ENCODE data around the gene LILRB5.

DNA sequence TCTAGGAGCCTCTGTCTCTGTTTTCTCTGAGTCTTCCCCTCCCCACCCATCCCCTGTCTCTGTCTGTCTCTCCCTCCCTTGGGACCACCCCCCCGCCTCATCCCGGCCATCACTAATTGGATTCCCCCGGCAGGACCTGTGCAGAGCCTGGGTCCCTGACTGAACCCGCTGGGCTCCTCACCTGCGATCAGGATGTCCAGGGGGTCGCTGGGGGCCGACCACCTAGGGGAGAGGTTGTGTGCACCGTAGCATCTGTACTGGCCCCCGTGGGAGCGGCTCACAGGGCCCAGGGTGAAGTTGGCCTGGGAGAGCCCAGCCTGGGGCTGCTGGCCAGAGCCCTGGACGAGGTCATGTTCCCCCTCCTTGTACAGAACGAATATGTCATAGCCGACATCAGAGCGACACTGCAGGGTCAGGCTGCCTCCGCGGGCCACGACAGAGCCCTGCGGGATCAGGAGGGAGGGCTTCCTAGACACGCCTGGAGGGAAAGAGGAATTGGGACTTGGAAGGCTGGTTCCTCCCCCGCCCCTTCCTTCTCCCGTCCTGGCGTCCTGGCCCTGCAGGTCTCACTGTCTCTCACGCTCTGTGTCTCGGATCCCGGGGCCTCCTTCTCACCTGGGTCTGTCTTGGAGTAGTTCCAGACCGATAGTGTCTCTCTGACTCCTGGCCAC lies 1.8 kb downstream of the LILRB5 start:
- no peak for TF ChIP-seq POLR2AphosphoS5 (IDR thresholded peaks at IDR 0.05)
- TF ChIP-seq, protein P1, sequence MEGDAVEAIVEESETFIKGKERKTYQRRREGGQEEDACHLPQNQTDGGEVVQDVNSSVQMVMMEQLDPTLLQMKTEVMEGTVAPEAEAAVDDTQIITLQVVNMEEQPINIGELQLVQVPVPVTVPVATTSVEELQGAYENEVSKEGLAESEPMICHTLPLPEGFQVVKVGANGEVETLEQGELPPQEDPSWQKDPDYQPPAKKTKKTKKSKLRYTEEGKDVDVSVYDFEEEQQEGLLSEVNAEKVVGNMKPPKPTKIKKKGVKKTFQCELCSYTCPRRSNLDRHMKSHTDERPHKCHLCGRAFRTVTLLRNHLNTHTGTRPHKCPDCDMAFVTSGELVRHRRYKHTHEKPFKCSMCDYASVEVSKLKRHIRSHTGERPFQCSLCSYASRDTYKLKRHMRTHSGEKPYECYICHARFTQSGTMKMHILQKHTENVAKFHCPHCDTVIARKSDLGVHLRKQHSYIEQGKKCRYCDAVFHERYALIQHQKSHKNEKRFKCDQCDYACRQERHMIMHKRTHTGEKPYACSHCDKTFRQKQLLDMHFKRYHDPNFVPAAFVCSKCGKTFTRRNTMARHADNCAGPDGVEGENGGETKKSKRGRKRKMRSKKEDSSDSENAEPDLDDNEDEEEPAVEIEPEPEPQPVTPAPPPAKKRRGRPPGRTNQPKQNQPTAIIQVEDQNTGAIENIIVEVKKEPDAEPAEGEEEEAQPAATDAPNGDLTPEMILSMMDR (IDR thresholded peaks at IDR 0.05) = no peak

Measured in transverse colon (tissue), 4 donors.